Stomach (tissue), 4 donors: Measurements from ENCODE around the gene OR5H14.

Source experiments
- CTCF ChIP-seq, 7 experiments: fragments of 450-650 bp in 4 of 7; fragments of 200-600 bp in 3 of 7; sonication (generic) in 3 of 7; IDR thresholded peaks; one replicate each; pipeline ENCODE4 v1.5.1; 2016 to 2019; ENCODE audit warnings: antibody characterized with exemption in 7 of 7, control low read depth in 2 of 7, mild to moderate bottlenecking in 1 of 7
- POLR2A ChIP-seq, 4 donors: fragments of 450-650 bp; IDR thresholded peaks; one replicate each; pipeline ENCODE4 v1.6.1; 2016; ENCODE audit warnings: antibody characterized with exemption in 4 of 4, control low read depth in 2 of 4, mild to moderate bottlenecking in 1 of 4, moderate library complexity in 1 of 4
- POLR2AphosphoS5 ChIP-seq, 3 donors: sonication (generic); formaldehyde crosslinking; IDR thresholded peaks; one replicate each; pipeline ENCODE4 v1.6.1; 2016; ENCODE audit warnings: antibody characterized with exemption in 3 of 3

- TF ChIP-seq CTCF (IDR thresholded peaks at IDR 0.05) (no peak), POLR2AphosphoS5 (IDR thresholded peaks at IDR 0.05) (no peak), POLR2A (IDR thresholded peaks at IDR 0.05) (no peak)
Observed at GRCh38 chr3:98188545-98188944, 41.3 kb downstream of the OR5H14 start.
